ENCODE results near the gene CREB3L2.

GRCh38 chr7:137951700-137952425 is 50.0 kb downstream of the CREB3L2 start:
- TF ChIP-seq CTCF (conservative IDR thresholded peaks at IDR 0.05) (no peak), ZFX (IDR thresholded peaks at IDR 0.05) (no peak)
